Lung (tissue), 12 donors: Measurements from ENCODE around the gene MIS18A. TPM values are rescaled to one million over a fixed set of nuclear protein-coding genes. Genes with fewer than 3 reads are reported as not detected.

Experiments used
- ATAC-seq: fragments of 200-7000 bp; cut with Tn5 transposase; one replicate; pipeline ENCODE4 v1.9.1; 2020; ENCODE audit warnings: moderate number of reproducible peaks; ENCODE audit not compliant: insufficient read depth, low FRiP score
- DNase-seq, 3 donors: peaks; one replicate each; pipeline ENCODE4 v3.0.0-alpha.2; 2013 to 2017
- H3K27ac ChIP-seq, 2 donors: one replicate each; pipeline ENCODE4 v1.5.1; 2013; ENCODE audit warnings: mild to moderate bottlenecking in 2 of 2, moderate library complexity in 2 of 2, control low read depth in 1 of 2, inconsistent platforms in 1 of 2, low read depth in 1 of 2, low read length in 1 of 2
- H3K27me3 ChIP-seq, 3 donors: one replicate each; pipeline ENCODE4 v1.5.1; 2013; ENCODE audit warnings: low read length in 2 of 3; ENCODE audit not compliant: control insufficient read depth in 3 of 3, insufficient read depth in 3 of 3
- H3K36me3 ChIP-seq, 4 donors: one replicate each; pipeline ENCODE4 v1.5.1; 2013; ENCODE audit warnings: low read length in 4 of 4, mild to moderate bottlenecking in 1 of 4, moderate library complexity in 1 of 4; ENCODE audit not compliant: control insufficient read depth in 4 of 4, insufficient read depth in 4 of 4
- H3K4me1 ChIP-seq, 5 donors: one replicate each; pipeline ENCODE4 v1.5.1; 2013; ENCODE audit warnings: low read length in 5 of 5, mild to moderate bottlenecking in 2 of 5, moderate library complexity in 1 of 5; ENCODE audit not compliant: control insufficient read depth in 5 of 5, insufficient read depth in 5 of 5
- H3K4me3 ChIP-seq: one replicate; pipeline ENCODE4 v1.5.1; 2013; ENCODE audit warnings: mild to moderate bottlenecking, control low read depth, moderate library complexity
- H3K9ac ChIP-seq, 2 donors: one replicate each; pipeline ENCODE4 v1.5.1; 2013; ENCODE audit warnings: low read length in 2 of 2, control low read depth in 1 of 2; ENCODE audit not compliant: insufficient read depth in 1 of 2
- H3K9me3 ChIP-seq, 4 donors: one replicate each; pipeline ENCODE4 v1.5.1; 2013; ENCODE audit warnings: low read length in 3 of 4, mild to moderate bottlenecking in 1 of 4, moderate library complexity in 1 of 4; ENCODE audit not compliant: control insufficient read depth in 4 of 4, insufficient read depth in 3 of 4
- WGBS, 2 donors: extraction: QIAGEN DNeasy Blood & Tissue Kit; methylation state at CpG; one replicate each; pipeline ENCODE4 v1.1.7; 2013; 5-methylcytosine and 5-hydroxymethylcytosine counted together
- polyA plus RNA-seq, 2 donors: library from polyadenylated mRNA; stranded (reverse); fragments of 200-250 nt; gene quantifications; one replicate each; pipeline ENCODE4 v1.2.1, GENCODE V29; 2013
- total RNA-seq, 2 donors: library from RNA; depleted of rRNA in 1 of 2; stranded (reverse); fragments of >200 nt in 1 of 2; gene quantifications; one replicate each; pipeline ENCODE4 v1.2.1, GENCODE V29; 2014 to 2021
- TF ChIP-seq, protein P1 (sequence below): IDR thresholded peaks from 2 replicates; pipeline ENCODE4 v1.5.1; 2012; ENCODE audit warnings: mild to moderate bottlenecking; ENCODE audit errors: control extremely low read depth, extremely low read depth
- donor health status: control.
- donor health status: control.
- donor health status: Bipolar disorder and iron deficiency.
- donor health status: healthy.
- donor health status: DM: yes; HTN: yes; CAD: no.

Gene MIS18A
- total and polyA plus RNA-seq, 4 donors = 5.0 to 8.5 (median 6.1) TPM

DNA sequence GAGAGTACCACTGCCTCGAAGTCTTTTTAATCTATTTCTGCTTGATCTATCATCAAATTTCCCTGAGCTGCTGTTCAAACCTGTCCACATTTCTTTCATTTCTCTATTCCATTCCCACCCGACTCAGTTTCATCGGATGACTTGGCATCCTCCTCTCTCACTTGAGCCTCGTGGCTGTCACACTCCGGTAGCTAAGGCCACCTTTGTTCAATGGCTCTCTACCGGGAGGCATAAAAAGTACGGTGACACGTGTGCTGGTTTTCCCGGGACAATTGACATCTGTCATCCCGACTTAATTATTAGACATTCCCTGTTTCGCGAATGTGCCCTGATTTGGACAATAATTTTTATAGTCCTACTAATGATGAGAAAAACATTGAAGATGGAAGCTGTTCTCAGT, 22.6 kb downstream of the MIS18A start:
- peak overlapping the region in 1 of 2 donors; percentile 43 for H3K9ac ChIP-seq
- TF ChIP-seq, protein P1, sequence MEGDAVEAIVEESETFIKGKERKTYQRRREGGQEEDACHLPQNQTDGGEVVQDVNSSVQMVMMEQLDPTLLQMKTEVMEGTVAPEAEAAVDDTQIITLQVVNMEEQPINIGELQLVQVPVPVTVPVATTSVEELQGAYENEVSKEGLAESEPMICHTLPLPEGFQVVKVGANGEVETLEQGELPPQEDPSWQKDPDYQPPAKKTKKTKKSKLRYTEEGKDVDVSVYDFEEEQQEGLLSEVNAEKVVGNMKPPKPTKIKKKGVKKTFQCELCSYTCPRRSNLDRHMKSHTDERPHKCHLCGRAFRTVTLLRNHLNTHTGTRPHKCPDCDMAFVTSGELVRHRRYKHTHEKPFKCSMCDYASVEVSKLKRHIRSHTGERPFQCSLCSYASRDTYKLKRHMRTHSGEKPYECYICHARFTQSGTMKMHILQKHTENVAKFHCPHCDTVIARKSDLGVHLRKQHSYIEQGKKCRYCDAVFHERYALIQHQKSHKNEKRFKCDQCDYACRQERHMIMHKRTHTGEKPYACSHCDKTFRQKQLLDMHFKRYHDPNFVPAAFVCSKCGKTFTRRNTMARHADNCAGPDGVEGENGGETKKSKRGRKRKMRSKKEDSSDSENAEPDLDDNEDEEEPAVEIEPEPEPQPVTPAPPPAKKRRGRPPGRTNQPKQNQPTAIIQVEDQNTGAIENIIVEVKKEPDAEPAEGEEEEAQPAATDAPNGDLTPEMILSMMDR = no peak
- no peak for ATAC-seq
- no peak overlapping the region for H3K27ac ChIP-seq
- no peak for DNase-seq
- H3K4me3 ChIP-seq = no peak overlapping the region
- WGBS, 2 donors = 84 to 91% methylated on average over 12 of the region's 12 CpGs
- peaks cover 0 to 18% (median 5%) of the 10 kb centered on the region in 5 donors for H3K4me1 ChIP-seq
- H3K27me3 ChIP-seq = no peaks in the 10 kb centered on the region
- H3K9me3 ChIP-seq = no peaks in the 10 kb centered on the region
- H3K36me3 ChIP-seq = no peaks in the 10 kb centered on the region

DNA sequence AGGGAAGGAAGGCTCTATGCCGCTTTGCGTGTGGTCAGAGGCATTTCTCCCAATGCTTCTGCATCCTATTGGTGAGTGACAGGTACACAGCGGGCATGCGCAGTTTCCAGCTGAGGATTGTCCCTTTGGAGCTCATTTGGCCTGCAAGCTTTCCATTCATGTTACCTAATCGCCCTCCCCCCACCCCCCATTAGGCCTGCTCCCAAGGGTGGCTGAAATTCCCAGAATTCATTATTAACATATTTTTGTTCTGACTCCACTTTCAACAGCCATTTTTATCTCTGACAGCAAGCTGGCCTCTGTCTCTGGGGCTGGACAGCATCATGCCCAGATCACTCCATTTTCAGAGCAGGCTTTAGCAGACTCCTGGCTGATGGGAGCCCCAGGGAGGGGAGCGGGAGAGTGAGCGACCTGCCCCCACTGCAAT, 25.6 kb downstream of the MIS18A start:
- TF ChIP-seq, protein P1 = no peak
- H3K36me3 ChIP-seq = no peaks in the 10 kb centered on the region
- no peak overlapping the region for H3K4me3 ChIP-seq
- DNase-seq (peak in 1 of 3 donors; percentile 39), ATAC-seq (no peak)
- no peak overlapping the region for H3K9ac ChIP-seq
- peaks cover 0 to 4% (median 0%) of the 10 kb centered on the region in 4 donors for H3K9me3 ChIP-seq
- 77 to 84% methylated on average over 7 of the region's 7 CpGs for WGBS, 2 donors
- H3K27ac ChIP-seq = no peak overlapping the region
- H3K4me1 ChIP-seq = peaks cover 0 to 26% (median 6%) of the 10 kb centered on the region in 5 donors
- no peaks in the 10 kb centered on the region for H3K27me3 ChIP-seq

DNA sequence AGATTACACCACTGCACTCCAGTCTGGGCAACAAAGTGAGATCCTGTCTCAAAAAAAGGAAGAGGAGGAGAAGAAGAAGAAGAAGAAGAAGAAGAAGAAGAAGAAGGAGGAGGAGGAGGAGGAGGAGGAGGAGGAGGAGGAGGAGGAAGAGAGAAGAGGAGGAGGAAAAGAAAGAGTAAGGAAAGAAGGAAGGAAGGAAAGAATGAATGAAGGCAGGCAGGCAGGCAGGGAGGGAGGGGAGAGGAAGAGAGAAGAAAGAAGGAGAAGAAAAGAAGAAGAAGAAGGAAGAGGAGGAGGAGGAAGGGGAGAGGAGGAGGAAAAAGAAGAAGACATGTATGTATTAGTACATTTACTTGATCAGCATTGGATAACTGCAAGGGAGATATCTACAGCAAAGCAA, 26.7 kb downstream of the MIS18A start:
- Histone ChIP-seq H3K27ac (no peak overlapping the region), H3K9ac (no peak overlapping the region), H3K4me3 (no peak overlapping the region), H3K36me3 (no peaks in the 10 kb centered on the region), H3K4me1 (peaks cover 0 to 22% (median 5%) of the 10 kb centered on the region in 5 donors), H3K9me3 (peaks cover 0 to 4% (median 0%) of the 10 kb centered on the region in 4 donors), H3K27me3 (no peaks in the 10 kb centered on the region)
- ATAC-seq = no peak
- DNase-seq = no peak
- TF ChIP-seq, protein P1 = no peak
